Fibroblast of mammary gland (primary cell): ENCODE measurements around the gene ANO10.
"Not testable (repeated sequence)": the region's sequence is repeated elsewhere in the genome, so short reads cannot be mapped to it uniquely, and the experiment has no call there.

Source experiments
- DNase-seq: peaks from one replicate; pipeline ENCODE4 v3.0.0-alpha.2; 2010; ENCODE audit warnings: low read depth
- H3K4me3 ChIP-seq: 2 replicates; pipeline ENCODE4 v1.5.1; 2011; ENCODE audit warnings: low read depth, mild to moderate bottlenecking, low read length, moderate library complexity; ENCODE audit not compliant: control insufficient read depth
- CTCF ChIP-seq: conservative IDR thresholded peaks from 2 replicates; pipeline ENCODE4 v1.5.1; 2011; ENCODE audit warnings: low read depth, low read length, inconsistent platforms; ENCODE audit not compliant: control insufficient read depth, insufficient read depth

The ANO10 gene

GRCh38 chr3:43526956-43527355 is 94.9 kb downstream of the ANO10 start:
- DNase-seq = no peak
- no peak for TF ChIP-seq CTCF
- no peak overlapping the region for H3K4me3 ChIP-seq

GRCh38 chr3:43525941-43526607 is 95.7 kb downstream of the ANO10 start:
- no peak overlapping the region for H3K4me3 ChIP-seq
- DNase-seq = peak; percentile 53
- TF ChIP-seq CTCF = no peak

GRCh38 chr3:43525386-43525785 is 96.4 kb downstream of the ANO10 start:
- no peak overlapping the region for H3K4me3 ChIP-seq
- TF ChIP-seq CTCF = no peak
- no peak for DNase-seq

GRCh38 chr3:43523454-43524053 is 98.3 kb downstream of the ANO10 start:
- peak; percentile 52 for DNase-seq
- TF ChIP-seq CTCF = no peak
- H3K4me3 ChIP-seq = no peak overlapping the region

GRCh38 chr3:43522727-43523362 is 99.0 kb downstream of the ANO10 start:
- no peak overlapping the region for H3K4me3 ChIP-seq
- no peak for TF ChIP-seq CTCF
- peak; percentile 29 for DNase-seq

GRCh38 chr3:43521941-43522340 is 99.9 kb downstream of the ANO10 start:
- TF ChIP-seq CTCF = no peak
- H3K4me3 ChIP-seq = no peak overlapping the region
- DNase-seq = no peak

GRCh38 chr3:43518515-43518914 is 103.3 kb downstream of the ANO10 start:
- DNase-seq, H3K4me3 ChIP-seq: not testable (repeated sequence)
